GM19452 (cell line): ENCODE data around the gene DVL2.

Experiments
- ATAC-seq: cut with Tn5 transposase; IDR thresholded peaks from one replicate; pipeline ENCODE4 v1.9.1; 2021; ENCODE audit not compliant: unreplicated experiment

Gene DVL2

GRCh38 chr17:7234083-7234951 lies at the start of gene DVL2:
Gene DVL2 (minus strand): TSS chr17:7234517. CDS start chr17:7234262, 255 bp downstream.
- peak; percentile 51 for ATAC-seq

GRCh38 chr17:7283471-7284216 lies 49.3 kb upstream of the DVL2 start:
- ATAC-seq, result no peak

- ATAC-seq, result no peak
These were observed 48.5 kb upstream of the DVL2 start for GRCh38 chr17:7282752-7283321.

- ATAC-seq, result no peak
These were observed 47.8 kb upstream of the DVL2 start for GRCh38 chr17:7281953-7282751.

GRCh38 chr17:7281074-7281952 lies 47.0 kb upstream of the DVL2 start, which contains the start of gene SLC2A4:
Gene SLC2A4 (plus strand): TSS chr17:7281718. CDS start chr17:7281935, 217 bp downstream.
- ATAC-seq, result peak; percentile 49

- peak; percentile 62 for ATAC-seq
These were observed 46.3 kb upstream of the DVL2 start for GRCh38 chr17:7280519-7281073.

GRCh38 chr17:7279448-7279847 lies 45.1 kb upstream of the DVL2 start:
- ATAC-seq, result no peak

- ATAC-seq, result no peak
These were observed 32.5 kb upstream of the DVL2 start for GRCh38 chr17:7266784-7267183.

- no peak for ATAC-seq
These were observed 29.4 kb upstream of the DVL2 start for GRCh38 chr17:7263801-7264078.

GRCh38 chr17:7262935-7263800 lies 28.9 kb upstream of the DVL2 start:
- no peak for ATAC-seq

GRCh38 chr17:7262192-7262934 lies 28.0 kb upstream of the DVL2 start, which contains the start of gene CLDN7:
Gene CLDN7 (minus strand): TSS chr17:7262478. CDS start chr17:7262043, 435 bp downstream.
- no peak for ATAC-seq

GRCh38 chr17:7261379-7262191 lies 27.3 kb upstream of the DVL2 start:
- ATAC-seq, result no peak

- no peak for ATAC-seq
These were observed 26.5 kb upstream of the DVL2 start for GRCh38 chr17:7260651-7261378.

- no peak for ATAC-seq
These were observed 25.8 kb upstream of the DVL2 start for GRCh38 chr17:7260151-7260550.

- ATAC-seq, result no peak
These were observed 25.2 kb upstream of the DVL2 start for GRCh38 chr17:7259555-7259889.

- ATAC-seq, result no peak
These were observed 24.6 kb upstream of the DVL2 start for GRCh38 chr17:7258731-7259554.
